Suprapubic skin (tissue), 4 donors: ENCODE measurements around the gene ADD3.

Experiments used
- EP300 ChIP-seq: sonication (generic); formaldehyde crosslinking; IDR thresholded peaks from one replicate; pipeline ENCODE4 v1.6.1; 2017; ENCODE audit warnings: antibody characterized with exemption
- POLR2A ChIP-seq, 2 donors: fragments of 450-650 bp; IDR thresholded peaks; one replicate each; pipeline ENCODE4 v1.6.1; 2017; ENCODE audit warnings: antibody characterized with exemption in 2 of 2, mild to moderate bottlenecking in 2 of 2, moderate library complexity in 2 of 2
- POLR2AphosphoS5 ChIP-seq, 3 donors: sonication (generic); formaldehyde crosslinking; IDR thresholded peaks; one replicate each; pipeline ENCODE4 v1.6.1; 2017; ENCODE audit warnings: antibody characterized with exemption in 3 of 3
- TF ChIP-seq, protein P1 (sequence below), 2 donors: fragments of 200-600 bp in 1 of 2; fragments of 450-650 bp in 1 of 2; sonication (generic) in 1 of 2; IDR thresholded peaks; one replicate each; pipeline ENCODE4 v1.5.1; 2016 to 2019; ENCODE audit warnings: antibody characterized with exemption in 2 of 2, mild to moderate bottlenecking in 1 of 2, moderate library complexity in 1 of 2

DNA sequence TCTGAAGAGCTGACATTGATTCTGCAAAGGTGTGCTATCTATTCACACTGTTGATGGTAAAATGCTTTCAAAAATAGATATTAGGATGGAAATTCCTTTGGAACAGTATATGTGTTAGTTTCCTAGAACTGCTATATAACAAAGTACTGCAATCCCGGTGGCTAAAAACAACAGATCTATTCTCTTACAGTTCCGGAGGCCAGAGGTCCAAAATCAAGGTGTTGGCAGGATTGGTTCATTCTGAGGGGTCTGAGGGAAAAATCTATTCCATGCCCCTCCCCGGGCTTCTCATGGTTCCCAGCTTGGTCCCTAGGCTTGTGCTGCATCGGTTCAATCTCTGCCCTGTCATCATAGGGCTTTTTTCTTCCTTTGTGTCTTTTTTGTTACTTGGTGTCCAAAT is 79.9 kb downstream of the ADD3 start:
- TF ChIP-seq, protein P1, sequence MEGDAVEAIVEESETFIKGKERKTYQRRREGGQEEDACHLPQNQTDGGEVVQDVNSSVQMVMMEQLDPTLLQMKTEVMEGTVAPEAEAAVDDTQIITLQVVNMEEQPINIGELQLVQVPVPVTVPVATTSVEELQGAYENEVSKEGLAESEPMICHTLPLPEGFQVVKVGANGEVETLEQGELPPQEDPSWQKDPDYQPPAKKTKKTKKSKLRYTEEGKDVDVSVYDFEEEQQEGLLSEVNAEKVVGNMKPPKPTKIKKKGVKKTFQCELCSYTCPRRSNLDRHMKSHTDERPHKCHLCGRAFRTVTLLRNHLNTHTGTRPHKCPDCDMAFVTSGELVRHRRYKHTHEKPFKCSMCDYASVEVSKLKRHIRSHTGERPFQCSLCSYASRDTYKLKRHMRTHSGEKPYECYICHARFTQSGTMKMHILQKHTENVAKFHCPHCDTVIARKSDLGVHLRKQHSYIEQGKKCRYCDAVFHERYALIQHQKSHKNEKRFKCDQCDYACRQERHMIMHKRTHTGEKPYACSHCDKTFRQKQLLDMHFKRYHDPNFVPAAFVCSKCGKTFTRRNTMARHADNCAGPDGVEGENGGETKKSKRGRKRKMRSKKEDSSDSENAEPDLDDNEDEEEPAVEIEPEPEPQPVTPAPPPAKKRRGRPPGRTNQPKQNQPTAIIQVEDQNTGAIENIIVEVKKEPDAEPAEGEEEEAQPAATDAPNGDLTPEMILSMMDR (IDR thresholded peaks at IDR 0.05): no peak
- TF ChIP-seq POLR2A (IDR thresholded peaks at IDR 0.05) (no peak), POLR2AphosphoS5 (IDR thresholded peaks at IDR 0.05) (no peak), EP300 (no peak)
